ENCODE results near the gene PCIF1.

The PCIF1 gene

DNA sequence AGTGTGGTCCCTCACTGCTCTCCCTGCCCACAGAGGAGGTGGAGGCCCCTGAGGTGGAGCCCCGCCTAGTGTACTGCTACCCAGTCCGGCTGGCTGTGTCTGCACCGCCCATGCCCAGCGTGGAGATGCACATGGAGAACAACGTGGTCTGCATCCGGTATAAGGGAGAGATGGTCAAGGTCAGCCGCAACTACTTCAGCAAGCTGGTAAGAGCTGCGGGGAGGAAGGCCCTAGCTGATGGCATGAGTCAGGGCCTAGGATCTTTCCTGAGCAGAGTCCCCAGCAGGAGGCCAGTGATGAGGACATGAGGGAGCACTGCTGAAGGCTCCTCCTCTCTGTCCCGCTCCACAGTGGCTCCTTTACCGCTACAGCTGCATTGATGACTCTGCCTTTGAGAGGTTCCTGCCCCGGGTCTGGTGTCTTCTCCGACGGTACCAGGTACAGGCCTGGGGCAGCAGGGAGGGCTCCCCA is 11.2 kb downstream of the PCIF1 start:
- H3K36me3 ChIP-seq (ENCODE audit: control insufficient read depth in 1 of 2, insufficient read depth in 2 of 2, low read length in 2 of 2), result peaks cover 74 to 93% of the 10 kb centered on the region in 2 donors
- H3K4me1 ChIP-seq (ENCODE audit: control insufficient read depth in 1 of 2, insufficient read depth in 2 of 2, low read length in 2 of 2), result no peaks in the 10 kb centered on the region
- no peaks in the 10 kb centered on the region for H3K9me3 ChIP-seq (ENCODE audit: control insufficient read depth in 1 of 2, low read length in 2 of 2)
- H3K27me3 ChIP-seq (ENCODE audit: low read depth, low read length), result no peaks in the 10 kb centered on the region
- H3K4me3 ChIP-seq (ENCODE audit: low read depth in 1 of 2, low read length in 2 of 2), result no peak overlapping the region
- H3K27ac ChIP-seq (ENCODE audit: low read length), result no peak overlapping the region

DNA sequence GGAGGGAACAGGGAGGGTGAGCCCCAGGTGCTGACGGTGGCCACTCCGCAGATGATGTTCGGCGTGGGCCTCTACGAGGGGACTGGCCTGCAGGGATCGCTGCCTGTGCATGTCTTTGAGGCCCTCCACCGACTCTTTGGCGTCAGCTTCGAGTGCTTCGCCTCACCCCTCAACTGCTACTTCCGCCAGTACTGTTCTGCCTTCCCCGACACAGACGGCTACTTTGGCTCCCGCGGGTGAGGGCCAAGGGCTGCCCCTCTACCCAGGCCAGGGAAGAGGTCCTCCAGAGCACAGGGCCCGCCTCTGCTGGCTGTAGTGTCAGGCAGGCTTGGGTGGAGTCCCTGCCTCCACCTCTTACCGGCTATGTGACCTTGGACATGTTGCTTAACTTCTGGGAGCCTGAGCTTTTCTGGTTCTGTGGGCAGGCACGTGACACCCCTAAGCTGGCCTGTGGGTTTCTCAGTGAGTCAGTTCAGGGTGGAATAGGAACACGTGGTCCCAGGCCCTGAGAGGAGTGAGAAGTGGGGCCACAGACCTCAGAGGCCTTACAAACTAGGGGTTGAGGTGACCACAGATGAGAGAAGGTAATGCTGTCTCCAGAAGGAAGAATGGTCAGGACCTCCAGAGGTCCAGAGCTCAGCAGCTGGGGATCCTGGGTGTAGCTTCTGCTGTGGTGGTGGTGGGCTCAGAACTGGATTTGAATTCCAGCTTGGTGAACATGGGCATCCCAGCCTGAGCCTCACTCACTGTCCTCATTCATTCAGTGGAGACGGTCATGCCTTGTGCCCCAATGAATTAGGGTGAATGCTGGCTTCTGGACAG is 11.9 kb downstream of the PCIF1 start:
- H3K27ac ChIP-seq (ENCODE audit: low read length), result no peak overlapping the region
- H3K4me1 ChIP-seq (ENCODE audit: control insufficient read depth in 1 of 2, insufficient read depth in 2 of 2, low read length in 2 of 2), result no peaks in the 10 kb centered on the region
- no peaks in the 10 kb centered on the region for H3K27me3 ChIP-seq (ENCODE audit: low read depth, low read length)
- H3K36me3 ChIP-seq (ENCODE audit: control insufficient read depth in 1 of 2, insufficient read depth in 2 of 2, low read length in 2 of 2), result peaks cover 73 to 94% of the 10 kb centered on the region in 2 donors
- no peaks in the 10 kb centered on the region for H3K9me3 ChIP-seq (ENCODE audit: control insufficient read depth in 1 of 2, low read length in 2 of 2)
- no peak overlapping the region for H3K4me3 ChIP-seq (ENCODE audit: low read depth in 1 of 2, low read length in 2 of 2)

DNA sequence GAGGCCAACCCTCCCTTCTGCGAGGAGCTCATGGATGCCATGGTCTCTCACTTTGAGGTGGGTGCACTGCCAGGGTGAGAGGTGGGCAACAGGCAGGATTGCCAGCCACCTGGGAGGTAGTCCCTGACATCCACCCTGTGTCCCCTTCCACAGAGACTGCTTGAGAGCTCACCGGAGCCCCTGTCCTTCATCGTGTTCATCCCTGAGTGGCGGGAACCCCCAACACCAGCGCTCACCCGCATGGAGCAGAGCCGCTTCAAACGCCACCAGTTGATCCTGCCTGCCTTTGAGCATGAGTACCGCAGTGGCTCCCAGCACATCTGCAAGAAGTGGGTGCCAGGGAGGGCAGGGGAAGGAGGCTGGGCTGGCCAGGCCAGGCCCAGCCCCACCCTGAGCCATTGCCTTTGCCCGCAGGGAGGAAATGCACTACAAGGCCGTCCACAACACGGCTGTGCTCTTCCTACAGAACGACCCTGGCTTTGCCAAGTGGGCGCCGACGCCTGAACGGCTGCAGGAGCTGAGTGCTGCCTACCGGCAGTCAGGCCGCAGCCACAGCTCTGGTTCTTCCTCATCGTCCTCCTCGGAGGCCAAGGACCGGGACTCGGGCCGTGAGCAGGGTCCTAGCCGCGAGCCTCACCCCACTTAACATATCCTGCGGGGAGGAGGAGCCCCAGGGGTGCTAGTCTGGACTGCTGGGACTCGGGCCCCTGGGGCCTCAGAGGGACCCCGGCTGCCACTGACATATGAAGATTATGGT is 12.8 kb downstream of the PCIF1 start:
- Histone ChIP-seq H3K27ac (ENCODE audit: low read length) (no peak overlapping the region), H3K36me3 (ENCODE audit: control insufficient read depth in 1 of 2, insufficient read depth in 2 of 2, low read length in 2 of 2) (peaks cover 82 to 100% of the 10 kb centered on the region in 2 donors), H3K9me3 (ENCODE audit: control insufficient read depth in 1 of 2, low read length in 2 of 2) (no peaks in the 10 kb centered on the region), H3K4me3 (ENCODE audit: low read depth in 1 of 2, low read length in 2 of 2) (no peak overlapping the region), H3K4me1 (ENCODE audit: control insufficient read depth in 1 of 2, insufficient read depth in 2 of 2, low read length in 2 of 2) (no peaks in the 10 kb centered on the region), H3K27me3 (ENCODE audit: low read depth, low read length) (no peaks in the 10 kb centered on the region)

DNA sequence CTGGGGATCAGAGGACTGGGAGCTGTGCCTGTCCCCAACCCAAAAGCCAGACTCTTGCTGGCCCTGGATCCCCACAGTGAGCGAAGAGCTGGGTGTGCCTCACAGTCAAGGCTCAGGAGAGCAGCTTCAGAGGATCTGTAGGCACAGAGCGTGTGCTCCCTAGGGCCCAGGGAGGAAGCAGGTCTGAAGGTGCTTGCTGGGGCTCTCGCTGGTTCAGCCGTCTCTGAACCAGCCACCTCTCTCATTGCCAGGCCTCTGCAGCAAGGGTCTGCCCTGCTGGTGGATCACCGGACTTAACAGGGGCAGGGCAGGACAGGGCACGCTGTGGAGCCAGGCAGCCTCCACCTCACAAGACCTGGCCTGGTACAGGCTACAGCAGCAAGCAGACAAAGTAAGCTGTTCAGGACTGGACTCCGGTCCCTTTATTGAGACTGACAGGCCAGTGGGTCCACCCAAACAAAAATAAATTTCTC is 13.8 kb downstream of the PCIF1 start:
- H3K9me3 ChIP-seq (ENCODE audit: control insufficient read depth in 1 of 2, low read length in 2 of 2), result no peaks in the 10 kb centered on the region

DNA sequence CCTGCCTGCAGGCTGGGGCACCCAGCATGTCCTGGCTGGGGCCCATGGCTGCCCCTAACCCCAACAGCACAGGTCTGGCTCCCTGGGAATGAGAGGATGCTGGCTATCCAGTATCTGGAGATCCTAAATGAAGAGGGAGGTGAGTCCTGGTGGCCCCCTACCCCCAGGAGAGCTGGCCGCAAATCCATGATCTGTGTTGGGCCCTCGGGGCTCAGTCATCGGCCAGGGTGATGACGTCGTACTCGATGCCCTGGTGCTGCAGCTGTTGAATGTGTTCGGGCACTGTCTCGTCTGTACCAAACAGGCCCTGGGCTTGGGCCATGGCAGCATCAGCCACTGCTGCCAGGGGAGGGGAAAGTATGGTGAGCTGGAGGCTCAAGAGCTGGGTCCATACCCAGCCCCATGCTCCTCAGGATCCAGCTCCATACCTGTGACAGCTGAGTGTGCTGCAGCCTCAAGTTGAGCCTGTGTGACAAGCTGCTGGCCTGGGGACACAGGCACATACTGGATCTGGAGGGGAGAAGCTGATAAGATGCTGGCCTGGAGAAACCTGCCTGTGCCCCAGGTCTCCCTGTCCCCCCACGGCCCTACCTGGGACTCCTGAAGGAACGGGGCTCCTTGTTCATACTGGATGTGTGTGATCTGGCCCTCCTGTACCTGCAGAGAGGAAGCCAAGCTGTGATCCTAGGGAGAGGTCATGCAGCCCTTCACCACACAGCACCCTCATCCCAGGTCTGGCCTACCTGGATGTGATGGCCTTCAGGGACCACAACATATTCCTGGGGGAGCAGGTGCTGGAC is 14.5 kb downstream of the PCIF1 start:
- Histone ChIP-seq H3K9me3 (ENCODE audit: control insufficient read depth in 1 of 2, low read length in 2 of 2) (no peaks in the 10 kb centered on the region), H3K4me1 (ENCODE audit: control insufficient read depth in 1 of 2, insufficient read depth in 2 of 2, low read length in 2 of 2) (no peaks in the 10 kb centered on the region), H3K4me3 (ENCODE audit: low read depth in 1 of 2, low read length in 2 of 2) (no peak overlapping the region), H3K27me3 (ENCODE audit: low read depth, low read length) (no peaks in the 10 kb centered on the region), H3K36me3 (ENCODE audit: control insufficient read depth in 1 of 2, insufficient read depth in 2 of 2, low read length in 2 of 2) (peaks cover 76 to 100% of the 10 kb centered on the region in 2 donors), H3K27ac (ENCODE audit: low read length) (no peak overlapping the region)

More for the DNA sequence above, 13.8 kb downstream of the PCIF1 start:
- Histone ChIP-seq H3K36me3 (ENCODE audit: control insufficient read depth in 1 of 2, insufficient read depth in 2 of 2, low read length in 2 of 2) (peaks cover 83 to 100% of the 10 kb centered on the region in 2 donors), H3K4me1 (ENCODE audit: control insufficient read depth in 1 of 2, insufficient read depth in 2 of 2, low read length in 2 of 2) (no peaks in the 10 kb centered on the region), H3K27me3 (ENCODE audit: low read depth, low read length) (no peaks in the 10 kb centered on the region), H3K27ac (ENCODE audit: low read length) (no peak overlapping the region), H3K4me3 (ENCODE audit: low read depth in 1 of 2, low read length in 2 of 2) (no peak overlapping the region)

DNA sequence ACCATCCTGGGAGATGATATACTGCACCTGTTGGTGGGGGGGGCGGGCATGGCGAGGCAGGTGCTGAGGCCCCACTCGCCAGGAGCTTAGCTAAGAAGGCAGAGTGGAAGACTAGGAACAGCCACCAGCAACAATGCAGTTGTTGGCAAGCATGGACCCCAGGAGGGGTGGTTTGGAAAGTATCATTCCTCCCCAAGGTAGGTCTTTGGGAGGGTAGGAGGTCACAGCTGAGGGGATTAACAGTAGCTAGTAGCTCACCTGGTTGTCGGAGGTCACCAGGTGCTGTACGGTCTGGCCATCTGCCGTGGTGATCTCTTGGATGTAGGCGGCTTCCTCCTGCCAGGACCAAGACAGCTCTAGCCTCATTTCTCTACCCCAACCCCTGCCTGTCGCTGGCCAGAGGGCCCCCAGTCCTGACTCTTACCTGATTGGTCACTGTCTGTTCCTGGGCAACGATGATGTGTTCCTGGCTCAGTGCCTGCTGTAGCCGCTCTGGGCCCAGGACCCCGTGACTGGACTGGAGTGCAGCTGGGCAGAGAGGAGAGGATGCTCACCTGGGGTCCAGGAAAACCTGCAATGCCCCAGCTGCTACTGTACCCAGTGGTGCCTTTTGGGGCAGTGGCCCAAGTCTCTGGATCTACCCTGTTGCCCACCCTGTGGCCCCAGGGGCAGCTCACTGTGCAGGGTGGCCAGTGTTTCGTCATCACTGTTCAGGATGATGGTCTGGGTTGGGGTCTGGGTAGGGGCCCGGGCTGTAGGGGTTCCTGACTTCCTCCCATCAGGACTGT is 15.3 kb downstream of the PCIF1 start:
- no peak overlapping the region for H3K4me3 ChIP-seq (ENCODE audit: low read depth in 1 of 2, low read length in 2 of 2)
- H3K36me3 ChIP-seq (ENCODE audit: control insufficient read depth in 1 of 2, insufficient read depth in 2 of 2, low read length in 2 of 2), result peaks cover 68 to 94% of the 10 kb centered on the region in 2 donors
- no peak overlapping the region for H3K27ac ChIP-seq (ENCODE audit: low read length)
- no peaks in the 10 kb centered on the region for H3K9me3 ChIP-seq (ENCODE audit: control insufficient read depth in 1 of 2, low read length in 2 of 2)
- no peaks in the 10 kb centered on the region for H3K27me3 ChIP-seq (ENCODE audit: low read depth, low read length)
- no peaks in the 10 kb centered on the region for H3K4me1 ChIP-seq (ENCODE audit: control insufficient read depth in 1 of 2, insufficient read depth in 2 of 2, low read length in 2 of 2)

DNA sequence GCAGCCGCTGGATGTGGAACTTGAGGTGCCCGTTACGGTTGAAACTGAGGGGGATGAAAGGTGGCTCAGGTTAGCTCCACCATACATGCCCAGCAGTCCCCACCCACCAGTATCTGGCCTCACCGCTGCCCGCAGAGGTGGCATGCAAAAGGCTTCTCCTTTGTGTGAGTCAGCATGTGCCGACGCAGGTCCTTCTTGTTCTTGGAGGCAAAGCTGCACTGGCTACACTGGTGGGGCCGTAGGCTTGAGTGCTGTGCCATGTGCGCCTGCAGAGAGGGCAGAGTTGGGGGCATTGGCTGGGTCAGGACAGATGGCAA is 15.8 kb downstream of the PCIF1 start:
- H3K9me3 ChIP-seq (ENCODE audit: control insufficient read depth in 1 of 2, low read length in 2 of 2), result no peaks in the 10 kb centered on the region
- no peaks in the 10 kb centered on the region for H3K27me3 ChIP-seq (ENCODE audit: low read depth, low read length)
- no peak overlapping the region for H3K27ac ChIP-seq (ENCODE audit: low read length)
- H3K4me3 ChIP-seq (ENCODE audit: low read depth in 1 of 2, low read length in 2 of 2), result no peak overlapping the region
- H3K4me1 ChIP-seq (ENCODE audit: control insufficient read depth in 1 of 2, insufficient read depth in 2 of 2, low read length in 2 of 2), result no peaks in the 10 kb centered on the region
- H3K36me3 ChIP-seq (ENCODE audit: control insufficient read depth in 1 of 2, insufficient read depth in 2 of 2, low read length in 2 of 2), result peaks cover 63 to 89% of the 10 kb centered on the region in 2 donors

DNA sequence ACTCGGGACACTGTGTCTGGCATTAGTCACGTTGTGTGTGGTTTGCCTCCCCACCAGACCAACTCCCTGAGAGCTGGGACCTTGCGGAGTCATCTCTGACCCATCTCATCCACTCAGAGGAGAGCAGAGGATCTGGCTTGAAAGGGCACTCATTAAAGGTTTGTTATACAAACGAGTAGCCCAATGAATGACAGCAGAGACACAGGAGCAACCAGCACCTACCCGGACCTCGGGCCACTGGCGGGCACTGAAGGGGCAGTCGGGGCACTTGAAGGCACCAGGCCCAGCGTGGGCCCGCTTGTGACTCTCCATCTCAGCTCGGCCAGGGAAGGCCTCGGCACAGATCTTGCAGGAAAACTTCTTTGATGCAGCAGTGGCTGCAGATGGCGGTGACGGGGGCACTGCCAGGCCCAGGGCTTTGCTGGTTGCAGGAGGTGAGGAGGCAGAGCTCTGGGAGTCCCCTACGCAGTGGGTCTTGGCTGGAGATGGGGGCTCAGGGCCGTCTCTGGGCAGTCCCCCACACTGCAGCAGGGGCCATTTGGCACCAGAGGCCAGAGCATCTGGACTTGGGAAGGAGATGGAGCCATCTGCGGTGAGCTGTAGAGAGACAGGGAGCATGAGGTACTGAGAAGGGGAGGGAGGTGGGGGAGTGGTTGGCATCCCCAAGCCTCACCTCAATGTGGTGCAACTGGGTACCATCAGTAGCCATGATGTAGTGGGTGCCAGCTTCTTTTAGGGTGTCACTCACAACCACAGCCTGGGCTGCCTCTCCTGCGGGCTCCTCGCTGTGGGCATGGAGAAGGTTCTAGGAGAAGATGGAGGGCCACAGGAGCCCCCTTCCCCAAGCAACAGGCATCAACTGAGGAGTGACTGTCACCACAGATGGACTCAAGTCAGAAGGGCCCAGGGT is 17.7 kb downstream of the PCIF1 start:
- H3K27ac ChIP-seq (ENCODE audit: low read length), result no peak overlapping the region
- no peaks in the 10 kb centered on the region for H3K27me3 ChIP-seq (ENCODE audit: low read depth, low read length)
- H3K36me3 ChIP-seq (ENCODE audit: control insufficient read depth in 1 of 2, insufficient read depth in 2 of 2, low read length in 2 of 2), result peaks cover 54 to 81% of the 10 kb centered on the region in 2 donors
- H3K4me3 ChIP-seq (ENCODE audit: low read depth in 1 of 2, low read length in 2 of 2), result no peak overlapping the region
- no peaks in the 10 kb centered on the region for H3K9me3 ChIP-seq (ENCODE audit: control insufficient read depth in 1 of 2, low read length in 2 of 2)
- no peaks in the 10 kb centered on the region for H3K4me1 ChIP-seq (ENCODE audit: control insufficient read depth in 1 of 2, insufficient read depth in 2 of 2, low read length in 2 of 2)

DNA sequence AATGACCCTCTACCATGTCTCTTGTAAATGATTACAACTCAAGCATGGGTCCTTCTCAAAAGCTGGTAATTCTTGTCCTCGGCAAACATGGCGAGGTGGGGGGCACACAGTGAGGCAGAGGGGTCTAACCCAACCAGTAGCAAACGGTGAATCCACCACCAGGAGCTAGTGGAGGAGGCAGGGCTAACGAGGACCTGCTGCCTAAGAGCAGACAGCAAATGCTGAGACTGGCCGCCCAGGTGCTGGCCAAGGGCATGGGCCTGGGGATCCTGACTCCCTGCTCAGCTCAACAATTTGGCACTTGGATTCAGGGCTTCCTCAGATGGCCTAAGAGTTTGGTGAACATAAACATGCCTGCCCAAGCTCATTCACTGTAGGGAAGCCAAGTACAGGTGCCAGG is 18.4 kb downstream of the PCIF1 start:
- Histone ChIP-seq H3K4me1 (ENCODE audit: control insufficient read depth in 1 of 2, insufficient read depth in 2 of 2, low read length in 2 of 2) (no peaks in the 10 kb centered on the region), H3K4me3 (ENCODE audit: low read depth in 1 of 2, low read length in 2 of 2) (no peak overlapping the region), H3K27ac (ENCODE audit: low read length) (no peak overlapping the region), H3K27me3 (ENCODE audit: low read depth, low read length) (no peaks in the 10 kb centered on the region), H3K36me3 (ENCODE audit: control insufficient read depth in 1 of 2, insufficient read depth in 2 of 2, low read length in 2 of 2) (peaks cover 56 to 81% of the 10 kb centered on the region in 2 donors), H3K9me3 (ENCODE audit: control insufficient read depth in 1 of 2, low read length in 2 of 2) (no peaks in the 10 kb centered on the region)

DNA sequence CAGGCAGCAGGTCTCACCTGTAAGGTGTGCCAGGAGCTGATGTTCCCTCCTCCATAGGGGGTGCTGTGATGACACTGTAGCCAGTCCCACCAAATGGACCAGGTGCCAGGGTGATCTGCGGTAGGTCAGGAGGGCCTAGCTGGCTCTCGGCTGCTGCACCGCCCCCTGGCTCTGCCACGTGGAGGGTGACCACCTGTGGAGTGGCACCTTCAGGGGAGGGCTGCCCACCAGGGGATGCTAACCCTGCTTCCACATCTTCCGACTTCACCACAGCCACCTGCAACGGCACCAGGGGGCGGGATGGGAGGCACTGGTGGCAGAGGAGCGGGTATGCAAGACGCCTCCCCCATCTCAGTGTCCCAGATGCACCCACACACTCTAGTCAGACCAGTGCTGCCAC is 19.2 kb downstream of the PCIF1 start:
- no peaks in the 10 kb centered on the region for H3K9me3 ChIP-seq (ENCODE audit: control insufficient read depth in 1 of 2, low read length in 2 of 2)
- H3K4me3 ChIP-seq (ENCODE audit: low read depth in 1 of 2, low read length in 2 of 2), result no peak overlapping the region
- peaks cover 56 to 81% of the 10 kb centered on the region in 2 donors for H3K36me3 ChIP-seq (ENCODE audit: control insufficient read depth in 1 of 2, insufficient read depth in 2 of 2, low read length in 2 of 2)
- H3K4me1 ChIP-seq (ENCODE audit: control insufficient read depth in 1 of 2, insufficient read depth in 2 of 2, low read length in 2 of 2), result no peaks in the 10 kb centered on the region
- H3K27ac ChIP-seq (ENCODE audit: low read length), result no peak overlapping the region
- no peaks in the 10 kb centered on the region for H3K27me3 ChIP-seq (ENCODE audit: low read depth, low read length)
